ENCODE results near the gene FAM117B.

- TF ChIP-seq CTCF (IDR thresholded peaks at IDR 0.05; ENCODE audit: low read depth, low read length, missing input control) (no peak), REST (IDR thresholded peaks at IDR 0.05) (no peak), MAX (IDR thresholded peaks at IDR 0.05) (no peak), GABPA (IDR thresholded peaks at IDR 0.05 in 1 of 2, conservative IDR thresholded peaks at IDR 0.05 in 1 of 2) (no peak), RXRA (IDR thresholded peaks at IDR 0.05) (no peak)
Measured at GRCh38 chr2:202764991-202765390, 130.2 kb downstream of the FAM117B start.
